NCI-H2227 (cell line): ENCODE measurements around the gene TMEM51.
"Not testable (repeated sequence)": the region's sequence is repeated elsewhere in the genome, so short reads cannot be mapped to it uniquely, and the experiment has no call there.

ENCODE experiments used
- DNase-seq: peaks from one replicate; lab custom pipeline; 2025; ENCODE audit not compliant: unreplicated experiment; lab: John Stamatoyannopoulos, UW

TMEM51 gene

DNA sequence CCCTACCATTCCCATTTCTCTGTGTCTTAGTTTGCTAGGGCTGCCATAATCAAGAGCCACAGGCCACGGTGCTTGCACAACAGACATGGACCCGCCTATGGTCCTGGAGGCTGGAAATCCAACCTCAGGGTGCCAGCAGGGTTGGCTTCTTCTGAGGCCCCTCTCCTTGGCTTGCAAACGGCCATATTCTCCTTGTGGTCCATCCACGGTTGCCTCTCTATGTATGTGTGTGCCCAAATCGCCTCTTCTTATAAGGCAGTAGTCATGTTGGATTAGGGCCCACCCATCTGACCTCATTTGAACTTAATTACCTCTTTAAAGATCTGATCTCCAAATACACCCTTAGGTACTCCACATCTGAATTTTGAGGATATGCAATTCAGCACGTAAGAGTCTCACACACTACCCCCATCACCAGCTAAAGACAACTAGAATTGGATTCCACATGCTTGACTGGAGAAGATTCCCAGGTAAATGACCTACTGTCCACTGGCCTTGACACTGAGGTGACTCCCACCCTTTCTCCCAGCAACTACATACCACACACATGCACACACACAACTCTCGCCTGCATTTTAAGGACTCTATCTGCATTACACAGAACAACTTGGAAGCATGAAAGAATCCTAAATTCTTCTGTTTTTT lies 28.3 kb upstream of the TMEM51 start:
- DNase-seq, result no peak

GRCh38 chr1:15128077-15128476 lies 25.5 kb upstream of the TMEM51 start:
- DNase-seq, result no peak

GRCh38 chr1:15128520-15129313 lies 24.8 kb upstream of the TMEM51 start:
- peak; percentile 69 for DNase-seq

DNA sequence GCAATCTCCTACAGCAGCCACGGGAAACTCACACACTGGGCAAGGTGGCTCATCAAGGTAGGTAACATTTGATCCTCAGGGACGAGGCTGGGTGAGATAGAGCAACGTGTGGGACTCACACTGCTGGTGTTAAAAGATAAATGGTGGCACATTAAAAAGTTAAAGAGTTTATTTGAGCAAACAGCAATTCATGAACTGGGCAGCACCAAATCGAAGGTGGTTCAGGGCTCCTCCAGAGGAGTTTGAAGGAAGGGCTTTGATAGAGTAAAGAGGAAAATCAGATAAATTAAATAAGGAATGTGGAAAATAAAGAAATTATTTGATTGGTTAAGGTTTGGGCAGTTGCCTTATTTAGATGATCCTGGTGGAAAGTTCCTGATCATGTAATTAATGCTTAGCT lies 23.6 kb upstream of the TMEM51 start:
- DNase-seq, result no peak

GRCh38 chr1:15130607-15131006 lies 22.9 kb upstream of the TMEM51 start:
- no peak for DNase-seq

GRCh38 chr1:15132965-15133364 lies 20.6 kb upstream of the TMEM51 start:
- no peak for DNase-seq

DNA sequence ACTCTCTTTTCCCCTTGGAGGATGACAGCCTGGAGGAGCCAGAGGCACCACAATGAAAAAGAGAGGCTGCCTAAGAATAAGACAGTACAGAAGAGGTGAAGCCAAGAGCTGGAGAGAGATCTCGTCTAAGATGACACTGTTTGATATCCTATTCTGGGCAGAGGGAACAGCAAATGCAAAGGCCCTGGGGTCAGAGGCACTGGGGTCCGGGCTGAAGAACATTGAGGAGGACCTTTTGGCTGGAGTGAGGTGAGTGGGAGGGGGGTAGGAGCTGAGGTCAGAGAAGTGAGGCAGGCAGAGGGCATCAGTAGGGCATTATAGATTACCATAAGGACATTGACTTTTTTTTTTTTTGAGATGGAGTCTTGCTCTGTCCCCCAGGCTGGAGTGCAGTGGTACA lies 19.3 kb upstream of the TMEM51 start:
- DNase-seq, result no peak

DNA sequence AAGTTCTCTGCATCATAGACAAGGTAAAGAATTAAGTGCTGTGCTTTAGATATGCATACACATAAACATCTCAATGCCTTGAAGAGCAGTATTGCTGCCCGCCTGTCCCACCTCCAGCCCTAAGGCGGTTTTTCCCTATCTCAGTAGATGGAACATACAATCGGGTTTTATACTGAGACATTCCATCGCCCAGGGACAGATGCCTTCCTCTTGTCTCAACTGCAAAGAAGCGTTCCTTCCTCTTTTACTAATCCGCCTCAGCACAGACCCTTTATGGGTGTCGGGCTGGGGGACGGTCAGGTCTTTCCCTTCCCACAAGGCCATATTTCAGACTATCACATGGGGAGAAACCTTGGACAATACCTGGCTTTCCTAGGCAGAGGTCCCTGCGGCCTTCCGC lies 17.9 kb upstream of the TMEM51 start:
- not testable (repeated sequence) for DNase-seq

GRCh38 chr1:15137809-15138208 lies 15.7 kb upstream of the TMEM51 start:
- DNase-seq, result no peak

GRCh38 chr1:15139654-15140350 lies 13.7 kb upstream of the TMEM51 start:
- DNase-seq, result no peak

DNA sequence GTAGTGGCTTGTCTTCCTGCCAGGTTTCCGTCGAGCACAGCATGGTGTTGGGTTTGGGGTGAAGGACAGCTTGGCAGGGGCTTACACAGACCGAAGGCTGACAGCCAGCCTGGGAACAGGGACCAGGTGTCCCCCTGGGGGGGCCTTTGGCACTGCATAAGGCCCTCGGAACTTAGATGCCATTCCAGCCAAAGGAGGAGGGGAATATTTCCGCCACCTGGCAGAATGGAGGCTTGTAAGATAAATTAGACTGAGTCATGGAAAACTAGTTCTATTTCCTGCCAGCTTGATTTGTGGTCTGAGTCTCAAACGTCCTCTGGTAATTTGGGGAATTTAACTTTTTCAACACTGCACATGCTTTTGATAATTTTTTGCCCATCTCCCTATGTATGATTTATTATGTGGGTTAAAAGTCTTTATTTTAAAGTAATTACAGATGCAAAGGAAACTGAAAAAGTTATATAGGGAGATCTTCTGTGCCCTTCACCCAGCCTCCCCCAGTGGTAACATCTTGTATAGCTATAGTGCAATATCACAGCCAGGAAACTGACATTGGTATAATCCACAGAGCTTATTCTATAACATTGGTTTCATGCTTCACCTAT lies 11.5 kb upstream of the TMEM51 start:
- DNase-seq, result no peak

GRCh38 chr1:15145327-15145726 lies 8.2 kb upstream of the TMEM51 start:
- DNase-seq, result no peak

- peak; percentile 34 for DNase-seq
Observed at GRCh38 chr1:15146142-15146680, 7.3 kb upstream of the TMEM51 start.

- DNase-seq, result no peak
Observed at GRCh38 chr1:15146971-15147376, 6.6 kb upstream of the TMEM51 start.

- DNase-seq, result no peak
Observed at GRCh38 chr1:15148004-15148403, 5.5 kb upstream of the TMEM51 start.

DNA sequence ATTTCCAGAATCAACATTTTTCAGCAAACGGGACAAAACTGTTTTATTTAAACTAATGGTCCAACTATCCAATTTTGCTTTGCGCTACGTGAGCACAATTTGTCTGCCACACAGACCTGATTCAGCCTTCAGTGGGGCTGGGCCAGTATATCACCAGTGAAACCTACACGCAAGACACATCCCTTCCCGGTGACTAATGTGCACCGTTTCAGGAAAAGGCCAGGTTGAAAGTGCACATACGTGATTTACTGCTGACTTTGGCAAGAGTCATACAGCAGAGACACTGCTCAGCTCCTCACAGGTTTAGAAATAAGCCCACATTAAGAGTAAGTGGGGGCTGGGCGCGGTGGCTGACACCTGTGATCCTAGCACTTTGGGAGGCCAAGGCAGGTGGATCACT lies 5.1 kb upstream of the TMEM51 start:
- DNase-seq, result no peak

DNA sequence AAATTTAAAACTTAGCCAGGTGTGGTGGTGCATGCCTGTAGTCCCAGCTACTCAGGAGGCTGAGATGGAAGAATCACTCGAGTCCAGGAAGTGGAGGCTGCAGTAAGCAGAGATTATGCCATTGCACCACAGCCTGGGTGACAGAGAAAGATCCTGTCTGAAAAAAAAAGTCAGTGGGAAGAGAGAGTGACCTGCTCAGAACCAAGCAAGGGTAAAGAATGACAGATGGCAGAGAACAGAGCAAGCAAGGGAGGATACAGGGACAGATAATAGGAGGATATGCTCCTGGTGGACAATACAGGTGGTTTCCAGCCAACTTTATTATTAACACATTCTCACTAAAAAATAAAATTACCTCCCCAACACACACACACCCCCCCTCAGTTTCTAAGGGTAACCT lies 4.6 kb upstream of the TMEM51 start:
- no peak for DNase-seq

DNA sequence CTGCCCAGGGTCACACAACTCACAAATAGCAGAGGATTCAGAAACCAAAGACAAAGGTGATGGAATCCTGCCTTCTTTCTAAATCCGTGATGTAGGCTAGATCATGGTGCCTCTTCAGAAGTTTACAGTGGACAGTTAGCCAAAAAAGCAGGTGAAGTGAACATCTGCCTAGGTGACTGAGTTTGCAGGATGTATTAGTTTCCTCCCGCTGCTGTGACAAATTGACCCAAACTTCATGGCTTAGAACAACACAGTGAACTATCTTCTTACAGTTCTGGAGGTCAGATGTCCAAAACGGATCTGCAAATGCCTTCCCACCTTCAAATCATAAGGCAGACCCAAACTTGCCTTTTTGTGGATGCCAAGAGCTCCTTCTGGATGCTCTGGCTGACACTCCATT lies 3.2 kb upstream of the TMEM51 start:
- no peak for DNase-seq

GRCh38 chr1:15151377-15151806 lies 2.2 kb upstream of the TMEM51 start:
- DNase-seq, result no peak

- no peak for DNase-seq
Observed at GRCh38 chr1:15151871-15152270, 1.7 kb upstream of the TMEM51 start.
